Naive thymus-derived CD4-positive, alpha-beta T cell (primary cell): Measurements from ENCODE around the gene AGFG1. TPM values are rescaled to one million over a fixed set of nuclear protein-coding genes. Genes with fewer than 3 reads are reported as not detected.
A peak's percentile ranks its signal among the peaks of the same experiment; 100 is the strongest.

Experiments used
- ATAC-seq: fragments of 150-1000 bp; cut with Tn5 transposase; 2 replicates; pipeline ENCODE4 v1.10.0; 2021; ENCODE audit warnings: mild to moderate bottlenecking, moderate library complexity
- CTCF ChIA-PET: fragments of 350-600 bp; sonication (Branson Sonifier 250); formaldehyde crosslinking; loops from one replicate; lab custom pipeline; 2021; ENCODE audit warnings: antibody characterized with exemption; lab: Charles Lee
- POLR2A ChIA-PET: fragments of 350-600 bp; sonication (Branson Sonifier 250); formaldehyde crosslinking; loops from one replicate; lab custom pipeline; 2021; ENCODE audit warnings: antibody characterized with exemption, inconsistent platforms; lab: Charles Lee
- DNase-seq, 9 donors: peaks; one replicate each; pipeline versions ENCODE4 v3.0.0 to v3.0.0-alpha.2; 2020 to 2022; ENCODE audit warnings: mixed read lengths in 1 of 9
- H3K27ac ChIP-seq: one replicate; pipeline ENCODE4 v1.7.0; 2013; ENCODE audit warnings: mild to moderate bottlenecking, low read depth, low read length, moderate library complexity
- H3K27me3 ChIP-seq, 2 donors: one replicate each; pipeline ENCODE4 v1.7.0; 2013; ENCODE audit warnings: low read length in 2 of 2, mild to moderate bottlenecking in 2 of 2, moderate library complexity in 2 of 2; ENCODE audit not compliant: control insufficient read depth in 2 of 2, insufficient read depth in 2 of 2
- H3K36me3 ChIP-seq, 3 experiments: 1 replicate in 2 of 3; 2 replicates in 1 of 3; pipeline ENCODE4 v1.7.0; 2013; ENCODE audit warnings: low read length in 3 of 3, mild to moderate bottlenecking in 3 of 3, moderate library complexity in 1 of 3; ENCODE audit not compliant: insufficient read depth in 3 of 3, control insufficient read depth in 2 of 3
- H3K4me1 ChIP-seq, 2 donors: one replicate each; pipeline ENCODE4 v1.7.0; 2013; ENCODE audit warnings: low read length in 2 of 2, mild to moderate bottlenecking in 2 of 2, moderate library complexity in 1 of 2; ENCODE audit not compliant: control insufficient read depth in 2 of 2, insufficient read depth in 2 of 2
- H3K4me3 ChIP-seq: 2 replicates; pipeline ENCODE4 v1.7.0; 2013; ENCODE audit warnings: mild to moderate bottlenecking, low read length
- H3K9me3 ChIP-seq, 3 experiments: 1 replicate in 2 of 3; 2 replicates in 1 of 3; pipeline ENCODE4 v1.7.0; 2013; ENCODE audit warnings: low read length in 3 of 3; ENCODE audit not compliant: control insufficient read depth in 2 of 3
- H3K27ac Mint-ChIP-seq, 9 donors: one replicate each; pipeline ENCODE4 v1.8.0; 2020 to 2022; ENCODE audit warnings: mixed read lengths in 9 of 9, mild to moderate bottlenecking in 8 of 9, moderate library complexity in 5 of 9, inconsistent platforms in 2 of 9
- H3K27me3 Mint-ChIP-seq, 5 donors: one replicate each; pipeline ENCODE4 v1.8.0; 2021 to 2022; ENCODE audit warnings: mixed read lengths in 5 of 5, mild to moderate bottlenecking in 1 of 5
- H3K36me3 Mint-ChIP-seq, 5 donors: one replicate each; pipeline ENCODE4 v1.8.0; 2020 to 2022; ENCODE audit warnings: mixed read lengths in 5 of 5, mild to moderate bottlenecking in 3 of 5, inconsistent platforms in 1 of 5
- H3K4me1 Mint-ChIP-seq, 7 donors: one replicate each; pipeline ENCODE4 v1.8.0; 2020 to 2022; ENCODE audit warnings: mixed read lengths in 7 of 7, mild to moderate bottlenecking in 3 of 7, inconsistent platforms in 1 of 7
- H3K4me3 Mint-ChIP-seq, 10 donors: one replicate each; pipeline ENCODE4 v1.8.0; 2020 to 2022; ENCODE audit warnings: mild to moderate bottlenecking in 10 of 10, mixed read lengths in 10 of 10, moderate library complexity in 6 of 10, inconsistent platforms in 2 of 10
- H3K9me3 Mint-ChIP-seq, 11 donors: one replicate each; pipeline ENCODE4 v1.8.0; 2020 to 2022; ENCODE audit warnings: mixed read lengths in 11 of 11, mild to moderate bottlenecking in 4 of 11, inconsistent platforms in 1 of 11, moderate library complexity in 1 of 11
- intact Hi-C, 2 donors: fragments of 100-400 bp; cut with micrococcal nuclease; formaldehyde crosslinking; loops; one replicate each; pipeline ENCODE4 v1.15.1; 2023
- polyA plus RNA-seq, 2 donors: library from polyadenylated mRNA; unstranded; fragments of 300-500 nt; fragmentation: Illumina TruSeq; gene quantifications; one replicate each; pipeline ENCODE4 v1.2.3, GENCODE V29; 2021
- total RNA-seq, 6 experiments: library from RNA in 5 of 6; stranded (reverse) in 5 of 6; gene quantifications; 1 replicate in 5 of 6; 2 replicates in 1 of 6; pipeline ENCODE4 v1.2.3 and lab custom pipeline; 2021 to 2026

Gene AGFG1
- total and polyA plus RNA-seq, 7 experiments from 2014 or later = 10.6 to 84.5 (median 55.4) TPM

GRCh38 chr2:227486688-227487087, 14.7 kb downstream of the AGFG1 start:
- ChIA-PET CTCF (no interaction called here), POLR2A (no interaction called here)
- Mint-ChIP-seq H3K27ac (no peak overlapping the region), H3K27me3 (no peaks in the 10 kb centered on the region), H3K4me1 (peaks cover 21 to 80% (median 61%) of the 10 kb centered on the region in 7 donors), H3K4me3 (peak overlapping the region in 1 of 10 donors; percentile 33), H3K9me3 (peaks cover 0 to 10% (median 0%) of the 10 kb centered on the region in 11 donors), H3K36me3 (peaks cover 0 to 17% (median 14%) of the 10 kb centered on the region in 5 donors)
- peaks cover 11 to 16% of the 10 kb centered on the region in 2 donors for H3K4me1 ChIP-seq
- H3K27me3 ChIP-seq = no peaks in the 10 kb centered on the region
- intact Hi-C loops = no loop called here
- no peak for ATAC-seq
- H3K36me3 ChIP-seq = no peaks in the 10 kb centered on the region
- no peak overlapping the region for H3K27ac ChIP-seq
- H3K9me3 ChIP-seq = no peaks in the 10 kb centered on the region
- no peak overlapping the region for H3K4me3 ChIP-seq
- DNase-seq = no peak

GRCh38 chr2:227488045-227488444, 16.1 kb downstream of the AGFG1 start:
- Histone ChIP-seq H3K9me3 (no peaks in the 10 kb centered on the region), H3K27ac (no peak overlapping the region), H3K4me1 (peaks cover 4 to 10% of the 10 kb centered on the region in 2 donors), H3K36me3 (no peaks in the 10 kb centered on the region), H3K4me3 (no peak overlapping the region), H3K27me3 (no peaks in the 10 kb centered on the region)
- Mint-ChIP-seq H3K27ac (no peak overlapping the region), H3K9me3 (peaks cover 0 to 10% (median 0%) of the 10 kb centered on the region in 11 donors), H3K4me1 (peaks cover 17 to 77% (median 63%) of the 10 kb centered on the region in 7 donors), H3K36me3 (peaks cover 0 to 25% (median 17%) of the 10 kb centered on the region in 5 donors), H3K4me3 (peak overlapping the region in 6 of 10 donors; percentile 1 to 43 (median 15)), H3K27me3 (no peaks in the 10 kb centered on the region)
- DNase-seq (no peak), ATAC-seq (no peak)
- intact Hi-C loops = no loop called here
- CTCF ChIA-PET = no interaction called here
- POLR2A ChIA-PET = no interaction called here

- peaks cover 0 to 3% (median 0%) of the 10 kb centered on the region in 11 donors for H3K9me3 Mint-ChIP-seq
- DNase-seq (no peak), ATAC-seq (no peak)
- no peak overlapping the region for H3K4me3 Mint-ChIP-seq
- H3K4me1 Mint-ChIP-seq = peaks cover 15 to 71% (median 58%) of the 10 kb centered on the region in 7 donors
- POLR2A ChIA-PET = no interaction called here
- no peaks in the 10 kb centered on the region for H3K4me1 ChIP-seq
- CTCF ChIA-PET = no interaction called here
- intact Hi-C loops = loop anchor here in 1 of 2 donors (2.0 kb wide), 1 partner anchor 19 kb away; the partner anchor contains the start of gene AGFG1
- no peak overlapping the region for H3K4me3 ChIP-seq
- H3K27me3 Mint-ChIP-seq = no peaks in the 10 kb centered on the region
- H3K27ac ChIP-seq = no peak overlapping the region
- no peak overlapping the region for H3K27ac Mint-ChIP-seq
- peaks cover 0 to 35% (median 18%) of the 10 kb centered on the region in 5 donors for H3K36me3 Mint-ChIP-seq
- H3K27me3 ChIP-seq = no peaks in the 10 kb centered on the region
- no peaks in the 10 kb centered on the region for H3K9me3 ChIP-seq
- H3K36me3 ChIP-seq = peaks cover 0 to 4% (median 3%) of the 10 kb centered on the region in 3 experiments
Measured at GRCh38 chr2:227491386-227491785, 19.4 kb downstream of the AGFG1 start.

GRCh38 chr2:227493524-227493923, 21.6 kb downstream of the AGFG1 start:
- Histone ChIP-seq H3K27ac (no peak overlapping the region), H3K36me3 (peaks cover 0 to 4% (median 3%) of the 10 kb centered on the region in 3 experiments), H3K4me1 (no peaks in the 10 kb centered on the region), H3K9me3 (no peaks in the 10 kb centered on the region), H3K27me3 (no peaks in the 10 kb centered on the region), H3K4me3 (no peak overlapping the region)
- ATAC-seq = no peak
- H3K27me3 Mint-ChIP-seq = no peaks in the 10 kb centered on the region
- intact Hi-C loops = no loop called here
- peak overlapping the region in 1 of 10 donors; percentile 10 for H3K4me3 Mint-ChIP-seq
- no peaks in the 10 kb centered on the region for H3K9me3 Mint-ChIP-seq
- H3K4me1 Mint-ChIP-seq = peaks cover 16 to 71% (median 58%) of the 10 kb centered on the region in 7 donors
- CTCF ChIA-PET = no interaction called here
- DNase-seq = no peak
- POLR2A ChIA-PET = no interaction called here
- peaks cover 0 to 31% (median 15%) of the 10 kb centered on the region in 5 donors for H3K36me3 Mint-ChIP-seq
- peak overlapping the region in 1 of 9 donors; percentile 37 for H3K27ac Mint-ChIP-seq

- Histone ChIP-seq H3K4me3 (no peak overlapping the region), H3K27me3 (no peaks in the 10 kb centered on the region), H3K9me3 (no peaks in the 10 kb centered on the region), H3K4me1 (peaks cover 0 to 3% of the 10 kb centered on the region in 2 donors), H3K27ac (no peak overlapping the region), H3K36me3 (peaks cover 0 to 4% (median 3%) of the 10 kb centered on the region in 3 experiments)
- peaks cover 11 to 85% (median 64%) of the 10 kb centered on the region in 7 donors for H3K4me1 Mint-ChIP-seq
- DNase-seq (no peak), ATAC-seq (no peak)
- intact Hi-C loops = no loop called here
- peaks cover 0 to 30% (median 19%) of the 10 kb centered on the region in 5 donors for H3K36me3 Mint-ChIP-seq
- H3K4me3 Mint-ChIP-seq = no peak overlapping the region
- H3K9me3 Mint-ChIP-seq = no peaks in the 10 kb centered on the region
- no peaks in the 10 kb centered on the region for H3K27me3 Mint-ChIP-seq
- peak overlapping the region in 1 of 9 donors; percentile 56 for H3K27ac Mint-ChIP-seq
- POLR2A ChIA-PET = no interaction called here
- CTCF ChIA-PET = no interaction called here
Measured at GRCh38 chr2:227497158-227497557, 25.2 kb downstream of the AGFG1 start.

- Histone ChIP-seq H3K4me1 (peaks cover 0 to 9% of the 10 kb centered on the region in 2 donors), H3K9me3 (no peaks in the 10 kb centered on the region), H3K4me3 (no peak overlapping the region), H3K36me3 (peaks cover 0 to 3% (median 0%) of the 10 kb centered on the region in 3 experiments), H3K27ac (no peak overlapping the region), H3K27me3 (no peaks in the 10 kb centered on the region)
- POLR2A ChIA-PET = no interaction called here
- CTCF ChIA-PET = interaction anchor here (0.6 kb wide), 1 partner anchor 27 kb away, joined by 3 read pairs; no protein-coding TSS in a partner anchor
- Mint-ChIP-seq H3K4me3 (peak overlapping the region in 1 of 10 donors; percentile 5), H3K4me1 (peaks cover 11 to 87% (median 71%) of the 10 kb centered on the region in 7 donors), H3K27ac (peak overlapping the region in 3 of 9 donors; percentile 36 to 48 (median 47)), H3K9me3 (peaks cover 0 to 2% (median 0%) of the 10 kb centered on the region in 11 donors), H3K36me3 (peaks cover 0 to 33% (median 24%) of the 10 kb centered on the region in 5 donors), H3K27me3 (no peaks in the 10 kb centered on the region)
- no peak for ATAC-seq
- intact Hi-C loops = no loop called here
- DNase-seq = no peak
Measured at GRCh38 chr2:227499627-227500300, 27.8 kb downstream of the AGFG1 start.
